K562 (cell line): ENCODE data around the gene PI16. TPM values are rescaled to one million over a fixed set of nuclear protein-coding genes. Genes with fewer than 3 reads are reported as not detected.

Experiments
- ATAC-seq: fragments of 200-7000 bp; cut with Tn5 transposase; 3 replicates; pipeline ENCODE4 v1.9.1; 2020; ENCODE audit warnings: moderate library complexity
- BruUV-seq: library from RNA; stranded (reverse); fragments of 400-500 nt; replicated peaks from 2 replicates; lab custom pipeline; 2021; lab: Mats Ljungman, UMichigan
- CTCF ChIA-PET: fragments of 300-600 bp; formaldehyde crosslinking; extraction: SDS; loops from one replicate; lab custom pipeline; 2021; ENCODE audit warnings: low intra/inter-chr PET ratio; lab: Yijun Ruan, JAX
- POLR2A ChIA-PET: fragments of 300-600, 350-650 bp; sonication (Branson Sonifier 250); formaldehyde crosslinking; extraction: SDS; loops from one replicate; lab custom pipeline; 2021; ENCODE audit warnings: antibody characterized with exemption, inconsistent platforms; lab: Yijun Ruan, JAX
- DNase-seq, 4 experiments: peaks; one replicate each; pipeline versions ENCODE4 v3.0.0 to v3.0.0-alpha.2; 2011 to 2018; ENCODE audit warnings: low spot score in 3 of 4, mixed read lengths in 3 of 4; ENCODE audit errors: extremely low read depth in 1 of 4
- FAIRE-seq: peaks from 2 replicates; lab custom pipeline; 2011; peaks lifted over from hg19 to GRCh38; lab: Jason Lieb, UNC
- H2AFZ ChIP-seq: 2 replicates; pipeline ENCODE4 v1.6.0; 2011; ENCODE audit warnings: low read depth, low read length, control low read depth, inconsistent platforms
- H3K27ac ChIP-seq: fragments of 200-600 bp; 3 replicates; pipeline ENCODE4 v1.8.0; 2011; ENCODE audit warnings: low read depth, mild to moderate bottlenecking, control low read depth, inconsistent platforms, low read length, moderate library complexity, mixed read lengths; ENCODE audit errors: extremely low read depth
- H3K27me3 ChIP-seq, 2 experiments: fragments of 300-600 bp in 1 of 2; 2 replicates in 1 of 2; 3 replicates in 1 of 2; pipeline versions ENCODE4 v1.6.0 to v1.8.0; 2011; ENCODE audit warnings: inconsistent platforms in 2 of 2, low read length in 2 of 2, mild to moderate bottlenecking in 1 of 2, mixed read lengths in 1 of 2, moderate library complexity in 1 of 2; ENCODE audit not compliant: control insufficient read depth in 2 of 2, insufficient read depth in 2 of 2
- H3K36me3 ChIP-seq: fragments of 300-600 bp; 3 replicates; pipeline ENCODE4 v1.8.0; 2011; ENCODE audit warnings: mild to moderate bottlenecking, low read length, inconsistent platforms; ENCODE audit not compliant: control insufficient read depth, insufficient read depth
- H3K4me1 ChIP-seq, 2 experiments: fragments of 200-600 bp in 1 of 2; replicated peaks in 1 of 2; 2 replicates in 1 of 2; 3 replicates in 1 of 2; pipeline versions ENCODE4 v1.5.1 to v1.8.0; 2011; ENCODE audit warnings: inconsistent platforms in 2 of 2, low read length in 2 of 2, mild to moderate bottlenecking in 1 of 2, mixed read lengths in 1 of 2, moderate library complexity in 1 of 2; ENCODE audit not compliant: control insufficient read depth in 2 of 2, insufficient read depth in 2 of 2
- H3K4me2 ChIP-seq: 2 replicates; pipeline ENCODE4 v1.6.1; 2011; ENCODE audit warnings: low read length, control low read depth, inconsistent platforms, mixed read lengths; ENCODE audit not compliant: insufficient read depth
- H3K4me3 ChIP-seq: fragments of 200-600 bp; sonication (generic), shearing (Covaris generic); 2 replicates; pipeline ENCODE4 v1.5.1; 2016; ENCODE audit warnings: control low read depth, inconsistent platforms
- H3K79me2 ChIP-seq: fragments of 200-600 bp; 3 replicates; pipeline ENCODE4 v1.8.0; 2011; ENCODE audit warnings: low read length, inconsistent platforms; ENCODE audit not compliant: control insufficient read depth, insufficient read depth
- H3K9ac ChIP-seq, 2 experiments: 2 replicates each; pipeline versions ENCODE4 v1.6.0 to v1.6.1; 2011; ENCODE audit warnings: low read depth in 2 of 2, low read length in 2 of 2, control low read depth in 1 of 2, inconsistent platforms in 1 of 2, mild to moderate bottlenecking in 1 of 2, mixed read lengths in 1 of 2; ENCODE audit not compliant: insufficient read depth in 1 of 2
- H3K9me1 ChIP-seq: one replicate; pipeline ENCODE4 v1.6.0; 2011; ENCODE audit warnings: inconsistent platforms, mild to moderate bottlenecking, low read length, moderate library complexity; ENCODE audit not compliant: control insufficient read depth, insufficient read depth
- H3K9me3 ChIP-seq: replicated peaks from 2 replicates; pipeline ENCODE4 v1.5.1; 2011; ENCODE audit warnings: low read depth, low read length, inconsistent platforms; ENCODE audit not compliant: control insufficient read depth, insufficient read depth
- H4K20me1 ChIP-seq: replicated peaks from 2 replicates; pipeline ENCODE4 v1.6.1; 2011; ENCODE audit warnings: low read length, inconsistent platforms, mixed read lengths; ENCODE audit not compliant: control insufficient read depth, insufficient read depth
- GTF2E2 ChIP-seq: fragments of 200-800 bp; sonication (Bioruptor generic); IDR thresholded peaks from 2 replicates; pipeline ENCODE4 v1.6.1; 2016; ENCODE audit warnings: missing genetic modification characterization, missing compliant biosample characterization
- RAD21 ChIP-seq, 2 experiments: fragments of 250-450 bp in 1 of 2; fragments of 450-650 bp in 1 of 2; sonication (Bioruptor Pico) in 1 of 2; formaldehyde crosslinking in 1 of 2; IDR thresholded peaks in 1 of 2; conservative IDR thresholded peaks in 1 of 2; 2 replicates each; pipeline versions ENCODE4 v1.4.0 to v1.8.0; 2020 to 2022; ENCODE audit warnings: mild to moderate bottlenecking in 2 of 2, moderate library complexity in 1 of 2
- WGBS: fragments of 100-300 bp; shearing (Covaris generic); methylation state at CpG from one replicate; pipeline ENCODE4 v1.1.6; 2016; ENCODE audit warnings: low coverage, mixed read lengths; ENCODE audit not compliant: insufficient coverage; ENCODE audit errors: missing lambda C conversion rate; 5-methylcytosine and 5-hydroxymethylcytosine counted together
- in situ Hi-C: fragments of 300-500 bp; cut with MboI; formaldehyde crosslinking; loops from 4 replicates; pipeline ENCODE4 v1.15.0; 2018; ENCODE audit warnings: inconsistent platforms, mixed read lengths
- intact Hi-C: fragments of 100-400 bp; cut with micrococcal nuclease; formaldehyde crosslinking; loops from 2 replicates; pipeline ENCODE4 v1.14.2; 2022
- polyA plus RNA-seq, 8 experiments: library from polyadenylated mRNA; depleted of rRNA in 4 of 8; stranded (reverse) in 5 of 8; unstranded in 3 of 8; fragments of >200 nt; fragmentation: Nextera tagmentation in 2 of 8; fragmentation: Illumina TruSeq in 1 of 8; extraction: Ambion mirVana in 2 of 8; extraction: Trizol in 1 of 8; gene quantifications; 2 replicates each; pipeline versions ENCODE4 v1.2.1 to v1.2.3, GENCODE V29; 2011 to 2014; ENCODE audit warnings: inconsistent platforms in 1 of 8, missing spikeins in 1 of 8
- total RNA-seq, 7 experiments: library from RNA; depleted of rRNA in 6 of 7; stranded (reverse); fragments of >200 nt in 6 of 7; fragmentation: Illumina TruSeq in 2 of 7; extraction: Trizol in 2 of 7; gene quantifications; 2 replicates each; pipeline versions ENCODE4 v1.2.1 to v1.2.3, GENCODE V29; 2011 to 2021; ENCODE audit warnings: low replicate concordance in 1 of 7
- TF ChIP-seq, protein P1 (sequence below), 3 experiments: IDR thresholded peaks in 2 of 3; conservative IDR thresholded peaks in 1 of 3; 2 replicates each; pipeline ENCODE4 v1.5.1; 2011 to 2012; ENCODE audit warnings: low read length in 3 of 3, mild to moderate bottlenecking in 3 of 3, control low read depth in 2 of 3, improper control_type of control experiment in 1 of 3, inconsistent platforms in 1 of 3, low read depth in 1 of 3, mixed read lengths in 1 of 3, moderate library complexity in 1 of 3; ENCODE audit not compliant: insufficient read depth in 2 of 3
- TF ChIP-seq, protein P2 (sequence below): sonication (generic); formaldehyde crosslinking; IDR thresholded peaks from 2 replicates; pipeline ENCODE4 v1.8.0; 2023; ENCODE audit warnings: missing genetic modification reagents, mild to moderate bottlenecking, borderline replicate concordance

The PI16 gene
- total and polyA plus RNA-seq, 9 of the 15 experiments (the other 6 are each of a cell fraction or from before 2014, with no cell fraction given): 0.06 to 0.18 TPM; not detected in 7

DNA sequence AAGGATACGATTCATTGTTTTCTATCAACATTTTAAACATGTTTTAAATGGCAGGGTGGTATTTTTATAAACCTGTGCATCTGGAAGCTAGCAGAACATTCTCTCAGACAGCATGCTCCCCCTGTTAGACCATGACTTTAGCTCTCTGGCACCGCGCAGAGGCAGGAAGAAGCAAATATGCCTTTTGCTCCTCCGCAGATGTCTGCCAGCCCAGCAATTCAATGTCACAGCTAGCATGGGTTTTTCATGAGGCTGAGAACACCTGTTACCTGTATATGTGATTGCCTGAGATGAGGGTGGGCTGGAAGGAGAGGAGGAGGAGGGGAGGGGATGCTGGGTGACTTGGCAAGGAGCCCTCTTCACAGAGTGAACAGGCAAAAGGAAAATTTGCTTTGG, 24.8 kb downstream of the PI16 start:
- Histone ChIP-seq H3K9ac (no peak overlapping the region), H3K4me3 (no peak overlapping the region), H4K20me1 (peaks cover 50% of the 10 kb centered on the region), H3K4me2 (no peak overlapping the region), H3K79me2 (peaks cover 53% of the 10 kb centered on the region), H3K36me3 (peaks cover 96% of the 10 kb centered on the region), H2AFZ (no peak overlapping the region), H3K9me1 (peaks cover 15% of the 10 kb centered on the region), H3K27me3 (no peaks in the 10 kb centered on the region), H3K4me1 (peaks cover 9 to 14% of the 10 kb centered on the region in 2 experiments), H3K27ac (no peak overlapping the region), H3K9me3 (no peaks in the 10 kb centered on the region)
- ATAC-seq (peak; percentile 42), FAIRE-seq (peak; percentile 74), DNase-seq (peak in 1 of 4 experiments; percentile 20)
- in situ Hi-C loops (no loop called here), intact Hi-C loops (no loop called here)
- WGBS: 90% methylated on average over 4 of the region's 4 CpGs
- ChIA-PET POLR2A (interaction anchor here (0.6 to 1.5 kb wide), 3 partner anchors 24 to 115 kb away, joined by 3 to 4 read pairs (median 3); no protein-coding TSS in a partner anchor), CTCF (interaction anchor here (0.7 to 1.2 kb wide), 2 partner anchors 40 to 93 kb away, joined by 3 to 4 read pairs; partner anchors contain the start of gene C6orf89)
- BruUV-seq: no TSS peak
- TF ChIP-seq, protein P1, sequence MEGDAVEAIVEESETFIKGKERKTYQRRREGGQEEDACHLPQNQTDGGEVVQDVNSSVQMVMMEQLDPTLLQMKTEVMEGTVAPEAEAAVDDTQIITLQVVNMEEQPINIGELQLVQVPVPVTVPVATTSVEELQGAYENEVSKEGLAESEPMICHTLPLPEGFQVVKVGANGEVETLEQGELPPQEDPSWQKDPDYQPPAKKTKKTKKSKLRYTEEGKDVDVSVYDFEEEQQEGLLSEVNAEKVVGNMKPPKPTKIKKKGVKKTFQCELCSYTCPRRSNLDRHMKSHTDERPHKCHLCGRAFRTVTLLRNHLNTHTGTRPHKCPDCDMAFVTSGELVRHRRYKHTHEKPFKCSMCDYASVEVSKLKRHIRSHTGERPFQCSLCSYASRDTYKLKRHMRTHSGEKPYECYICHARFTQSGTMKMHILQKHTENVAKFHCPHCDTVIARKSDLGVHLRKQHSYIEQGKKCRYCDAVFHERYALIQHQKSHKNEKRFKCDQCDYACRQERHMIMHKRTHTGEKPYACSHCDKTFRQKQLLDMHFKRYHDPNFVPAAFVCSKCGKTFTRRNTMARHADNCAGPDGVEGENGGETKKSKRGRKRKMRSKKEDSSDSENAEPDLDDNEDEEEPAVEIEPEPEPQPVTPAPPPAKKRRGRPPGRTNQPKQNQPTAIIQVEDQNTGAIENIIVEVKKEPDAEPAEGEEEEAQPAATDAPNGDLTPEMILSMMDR (IDR thresholded peaks at IDR 0.05 in 2 of 3, conservative IDR thresholded peaks at IDR 0.05 in 1 of 3; ENCODE audit: insufficient read depth in 2 of 3, low read depth in 1 of 3, low read length in 3 of 3): peak; percentile 17 to 46 (median 33); a peak in 2 of 6 replicates
- TF ChIP-seq, protein P2, sequence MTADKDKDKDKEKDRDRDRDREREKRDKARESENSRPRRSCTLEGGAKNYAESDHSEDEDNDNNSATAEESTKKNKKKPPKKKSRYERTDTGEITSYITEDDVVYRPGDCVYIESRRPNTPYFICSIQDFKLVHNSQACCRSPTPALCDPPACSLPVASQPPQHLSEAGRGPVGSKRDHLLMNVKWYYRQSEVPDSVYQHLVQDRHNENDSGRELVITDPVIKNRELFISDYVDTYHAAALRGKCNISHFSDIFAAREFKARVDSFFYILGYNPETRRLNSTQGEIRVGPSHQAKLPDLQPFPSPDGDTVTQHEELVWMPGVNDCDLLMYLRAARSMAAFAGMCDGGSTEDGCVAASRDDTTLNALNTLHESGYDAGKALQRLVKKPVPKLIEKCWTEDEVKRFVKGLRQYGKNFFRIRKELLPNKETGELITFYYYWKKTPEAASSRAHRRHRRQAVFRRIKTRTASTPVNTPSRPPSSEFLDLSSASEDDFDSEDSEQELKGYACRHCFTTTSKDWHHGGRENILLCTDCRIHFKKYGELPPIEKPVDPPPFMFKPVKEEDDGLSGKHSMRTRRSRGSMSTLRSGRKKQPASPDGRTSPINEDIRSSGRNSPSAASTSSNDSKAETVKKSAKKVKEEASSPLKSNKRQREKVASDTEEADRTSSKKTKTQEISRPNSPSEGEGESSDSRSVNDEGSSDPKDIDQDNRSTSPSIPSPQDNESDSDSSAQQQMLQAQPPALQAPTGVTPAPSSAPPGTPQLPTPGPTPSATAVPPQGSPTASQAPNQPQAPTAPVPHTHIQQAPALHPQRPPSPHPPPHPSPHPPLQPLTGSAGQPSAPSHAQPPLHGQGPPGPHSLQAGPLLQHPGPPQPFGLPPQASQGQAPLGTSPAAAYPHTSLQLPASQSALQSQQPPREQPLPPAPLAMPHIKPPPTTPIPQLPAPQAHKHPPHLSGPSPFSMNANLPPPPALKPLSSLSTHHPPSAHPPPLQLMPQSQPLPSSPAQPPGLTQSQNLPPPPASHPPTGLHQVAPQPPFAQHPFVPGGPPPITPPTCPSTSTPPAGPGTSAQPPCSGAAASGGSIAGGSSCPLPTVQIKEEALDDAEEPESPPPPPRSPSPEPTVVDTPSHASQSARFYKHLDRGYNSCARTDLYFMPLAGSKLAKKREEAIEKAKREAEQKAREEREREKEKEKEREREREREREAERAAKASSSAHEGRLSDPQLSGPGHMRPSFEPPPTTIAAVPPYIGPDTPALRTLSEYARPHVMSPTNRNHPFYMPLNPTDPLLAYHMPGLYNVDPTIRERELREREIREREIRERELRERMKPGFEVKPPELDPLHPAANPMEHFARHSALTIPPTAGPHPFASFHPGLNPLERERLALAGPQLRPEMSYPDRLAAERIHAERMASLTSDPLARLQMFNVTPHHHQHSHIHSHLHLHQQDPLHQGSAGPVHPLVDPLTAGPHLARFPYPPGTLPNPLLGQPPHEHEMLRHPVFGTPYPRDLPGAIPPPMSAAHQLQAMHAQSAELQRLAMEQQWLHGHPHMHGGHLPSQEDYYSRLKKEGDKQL (CRISPR knock-in tag): no peak
- no peak for TF ChIP-seq GTF2E2
- peak in 1 of 2 experiments; percentile 47; a peak in 3 of 4 replicates for TF ChIP-seq RAD21 (CRISPR knock-in tag; conservative IDR thresholded peaks at IDR 0.05 in 1 of 2, IDR thresholded peaks at IDR 0.05 in 1 of 2)
